OCI-LY7 (cell line): ENCODE results near the gene IGSF23.

ENCODE experiments used
- CTCF ChIP-seq: fragments of 200-600 bp; sonication (generic); conservative IDR thresholded peaks from 2 replicates; pipeline ENCODE4 v1.5.1; 2014; ENCODE audit warnings: mild to moderate bottlenecking, antibody characterized with exemption, low read length, moderate library complexity, mixed read lengths
- EZH2phosphoT487 ChIP-seq: fragments of 200-600 bp; sonication (generic); IDR thresholded peaks from 2 replicates; pipeline ENCODE4 v1.6.1; 2018; ENCODE audit warnings: low read depth, borderline replicate concordance, mild to moderate bottlenecking, mixed run types, antibody characterized with exemption, low read length, moderate library complexity, mixed read lengths

- TF ChIP-seq CTCF: no peak
- no peak for TF ChIP-seq EZH2phosphoT487
Observed at GRCh38 chr19:44602081-44602480, 11.3 kb upstream of the IGSF23 start.
